ENCODE measurements around the gene SCGN. TPM values are rescaled to one million over a fixed set of nuclear protein-coding genes. Genes with fewer than 3 reads are reported as not detected.

Gene SCGN
- polyA plus RNA-seq, 1 experiment = not detected

DNA sequence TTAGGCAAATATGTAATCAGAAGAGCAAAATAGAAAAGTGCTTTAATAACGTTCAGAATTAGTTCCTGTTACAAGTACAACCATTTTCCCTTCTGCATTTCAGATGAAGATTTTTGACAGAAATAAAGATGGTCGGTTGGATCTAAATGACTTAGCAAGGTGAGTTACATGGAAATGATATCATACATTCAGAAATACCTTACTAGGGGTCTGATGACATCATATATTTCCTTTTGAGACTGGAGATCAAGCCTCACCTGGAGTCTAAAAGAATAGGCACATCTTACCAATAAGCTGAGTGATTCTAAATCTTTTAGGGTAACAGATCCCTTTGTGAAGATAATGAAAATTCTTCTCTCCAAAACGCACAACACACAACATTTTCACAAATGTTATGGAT, 29.8 kb downstream of the SCGN start:
- ChIA-PET CTCF (no interaction called here), POLR2A (no interaction called here)
- no peaks in the 10 kb centered on the region for H3K9me3 ChIP-seq (ENCODE audit: control insufficient read depth, insufficient read depth, low read length)
- no peaks in the 10 kb centered on the region for H3K27me3 ChIP-seq (ENCODE audit: control insufficient read depth, insufficient read depth, low read length)
- TF ChIP-seq, protein P1, sequence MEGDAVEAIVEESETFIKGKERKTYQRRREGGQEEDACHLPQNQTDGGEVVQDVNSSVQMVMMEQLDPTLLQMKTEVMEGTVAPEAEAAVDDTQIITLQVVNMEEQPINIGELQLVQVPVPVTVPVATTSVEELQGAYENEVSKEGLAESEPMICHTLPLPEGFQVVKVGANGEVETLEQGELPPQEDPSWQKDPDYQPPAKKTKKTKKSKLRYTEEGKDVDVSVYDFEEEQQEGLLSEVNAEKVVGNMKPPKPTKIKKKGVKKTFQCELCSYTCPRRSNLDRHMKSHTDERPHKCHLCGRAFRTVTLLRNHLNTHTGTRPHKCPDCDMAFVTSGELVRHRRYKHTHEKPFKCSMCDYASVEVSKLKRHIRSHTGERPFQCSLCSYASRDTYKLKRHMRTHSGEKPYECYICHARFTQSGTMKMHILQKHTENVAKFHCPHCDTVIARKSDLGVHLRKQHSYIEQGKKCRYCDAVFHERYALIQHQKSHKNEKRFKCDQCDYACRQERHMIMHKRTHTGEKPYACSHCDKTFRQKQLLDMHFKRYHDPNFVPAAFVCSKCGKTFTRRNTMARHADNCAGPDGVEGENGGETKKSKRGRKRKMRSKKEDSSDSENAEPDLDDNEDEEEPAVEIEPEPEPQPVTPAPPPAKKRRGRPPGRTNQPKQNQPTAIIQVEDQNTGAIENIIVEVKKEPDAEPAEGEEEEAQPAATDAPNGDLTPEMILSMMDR (IDR thresholded peaks at IDR 0.05; ENCODE audit: low read depth, low read length) = no peak
- H3K27ac ChIP-seq (ENCODE audit: low read depth, low read length) = no peak overlapping the region
- DNase-seq (ENCODE audit: low read depth, low spot score) = no peak
- H3K4me3 ChIP-seq (ENCODE audit: low read depth, low read length) = no peak overlapping the region

DNA sequence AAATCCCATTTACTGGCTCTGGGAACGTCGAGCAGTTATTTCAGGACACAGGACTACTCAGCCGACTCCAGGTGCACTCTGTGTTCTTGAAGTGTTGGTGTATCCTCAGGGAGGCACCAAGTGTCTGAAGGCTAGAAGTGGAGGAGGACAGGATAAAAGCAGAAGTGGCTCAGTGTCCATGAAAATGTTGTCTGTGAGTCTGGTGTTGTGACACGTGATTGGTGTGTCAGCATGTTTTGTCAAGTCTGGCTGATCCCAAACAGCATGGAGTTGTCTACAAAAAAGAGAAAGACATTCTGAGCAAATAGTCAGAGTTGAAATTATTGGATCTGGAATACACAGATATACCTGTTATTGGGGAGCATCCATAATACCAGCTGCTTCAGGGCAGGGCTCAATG, 30.3 kb downstream of the SCGN start:
- DNase-seq (ENCODE audit: low read depth, low spot score) = no peak
- no peak overlapping the region for H3K4me3 ChIP-seq (ENCODE audit: low read depth, low read length)
- TF ChIP-seq, protein P1 (IDR thresholded peaks at IDR 0.05; ENCODE audit: low read depth, low read length) = no peak
- no peaks in the 10 kb centered on the region for H3K9me3 ChIP-seq (ENCODE audit: control insufficient read depth, insufficient read depth, low read length)
- no peak overlapping the region for H3K27ac ChIP-seq (ENCODE audit: low read depth, low read length)
- CTCF ChIA-PET = no interaction called here
- POLR2A ChIA-PET = no interaction called here
- no peaks in the 10 kb centered on the region for H3K27me3 ChIP-seq (ENCODE audit: control insufficient read depth, insufficient read depth, low read length)

DNA sequence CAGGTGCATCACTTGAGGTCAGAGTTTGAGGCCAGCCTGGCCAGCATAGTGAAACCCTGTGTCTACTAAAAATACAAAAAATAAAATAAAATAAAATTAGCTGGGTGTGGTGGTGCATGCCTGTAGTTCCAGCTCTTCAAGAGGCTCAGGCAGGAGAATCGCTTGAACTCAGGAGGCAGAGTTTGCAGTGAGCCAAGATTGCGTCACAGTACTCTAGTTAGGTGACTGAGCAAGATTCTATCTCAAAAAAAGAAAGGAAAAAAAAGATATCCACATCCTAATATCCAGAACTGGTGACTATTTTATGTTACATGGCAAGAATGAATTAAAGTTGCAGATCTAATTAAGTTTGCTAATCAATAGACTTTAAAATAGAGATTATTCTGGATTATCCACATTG, 32.5 kb downstream of the SCGN start:
- ChIA-PET POLR2A (no interaction called here), CTCF (no interaction called here)
- TF ChIP-seq, protein P1 (IDR thresholded peaks at IDR 0.05; ENCODE audit: low read depth, low read length) = no peak
- Histone ChIP-seq H3K27ac (ENCODE audit: low read depth, low read length) (no peak overlapping the region), H3K9me3 (ENCODE audit: control insufficient read depth, insufficient read depth, low read length) (no peaks in the 10 kb centered on the region), H3K27me3 (ENCODE audit: control insufficient read depth, insufficient read depth, low read length) (no peaks in the 10 kb centered on the region), H3K4me3 (ENCODE audit: low read depth, low read length) (no peak overlapping the region)
- no peak for DNase-seq (ENCODE audit: low read depth, low spot score)

DNA sequence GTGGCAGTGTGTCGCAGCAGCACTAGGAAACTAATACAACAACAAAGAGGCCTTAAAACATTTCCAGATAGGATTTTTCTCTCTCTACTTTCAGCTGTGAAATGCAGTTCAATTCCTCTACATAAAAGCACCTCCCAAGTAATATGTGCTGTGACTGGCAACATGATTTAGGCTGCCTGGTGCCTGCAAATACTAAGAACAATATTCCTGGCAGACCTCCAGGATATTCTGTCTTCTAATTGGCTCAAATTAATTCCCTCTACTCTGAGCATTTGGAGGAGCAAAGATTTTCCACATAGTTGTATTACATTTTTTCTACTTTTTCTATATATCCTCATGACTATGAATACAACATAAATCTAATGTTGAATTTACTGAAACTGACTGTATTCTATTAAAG, 33.2 kb downstream of the SCGN start:
- ChIA-PET CTCF (no interaction called here), POLR2A (no interaction called here)
- no peak overlapping the region for H3K27ac ChIP-seq (ENCODE audit: low read depth, low read length)

DNA sequence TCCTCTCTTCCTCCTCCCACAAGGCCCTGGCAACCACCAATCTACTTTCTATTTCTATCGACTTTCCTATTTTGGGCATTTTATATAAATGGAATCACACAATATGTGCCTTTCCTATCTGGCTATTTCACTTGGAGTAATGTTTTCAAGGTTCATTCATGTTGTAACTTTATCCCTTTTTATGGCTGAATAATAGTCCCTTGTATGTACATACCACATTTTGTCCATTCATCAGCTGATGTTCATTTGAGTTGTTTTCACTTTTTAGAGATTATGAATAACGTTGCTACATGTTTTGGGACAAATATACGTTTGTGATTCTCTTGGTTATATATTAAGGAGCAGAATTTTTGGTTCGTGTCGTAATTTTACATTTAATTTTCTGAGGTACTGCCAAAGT, 33.9 kb downstream of the SCGN start:
- Histone ChIP-seq H3K9me3 (ENCODE audit: control insufficient read depth, insufficient read depth, low read length) (no peaks in the 10 kb centered on the region), H3K27ac (ENCODE audit: low read depth, low read length) (no peak overlapping the region), H3K27me3 (ENCODE audit: control insufficient read depth, insufficient read depth, low read length) (no peaks in the 10 kb centered on the region), H3K4me3 (ENCODE audit: low read depth, low read length) (no peak overlapping the region)
- DNase-seq (ENCODE audit: low read depth, low spot score) = no peak
- ChIA-PET POLR2A (no interaction called here), CTCF (no interaction called here)
- TF ChIP-seq, protein P1 (IDR thresholded peaks at IDR 0.05; ENCODE audit: low read depth, low read length) = no peak

More for the DNA sequence above, 33.2 kb downstream of the SCGN start:
- TF ChIP-seq, protein P1 (IDR thresholded peaks at IDR 0.05; ENCODE audit: low read depth, low read length) = no peak
- no peaks in the 10 kb centered on the region for H3K27me3 ChIP-seq (ENCODE audit: control insufficient read depth, insufficient read depth, low read length)
- DNase-seq (ENCODE audit: low read depth, low spot score) = no peak
- no peak overlapping the region for H3K4me3 ChIP-seq (ENCODE audit: low read depth, low read length)
- no peaks in the 10 kb centered on the region for H3K9me3 ChIP-seq (ENCODE audit: control insufficient read depth, insufficient read depth, low read length)

Data from AG04450 (cell line).